Chondrocyte (in vitro differentiated cells): ENCODE data around the gene ASB1. TPM values are rescaled to one million over a fixed set of nuclear protein-coding genes. Genes with fewer than 3 reads are reported as not detected.

Source experiments
- DNase-seq: peaks from one replicate; pipeline ENCODE4 v3.0.0; 2021; ENCODE audit warnings: mixed read lengths, low spot score
- H3K27ac Mint-ChIP-seq: one replicate; pipeline ENCODE4 v1.8.0; 2021; ENCODE audit warnings: mild to moderate bottlenecking, moderate library complexity, mixed read lengths; ENCODE audit not compliant: unreplicated experiment
- H3K27me3 Mint-ChIP-seq: 2 replicates; pipeline ENCODE4 v1.8.0; 2021; ENCODE audit warnings: low read depth, mixed read lengths
- H3K36me3 Mint-ChIP-seq: 2 replicates; pipeline ENCODE4 v1.8.0; 2021; ENCODE audit warnings: low read depth, mixed read lengths
- H3K4me1 Mint-ChIP-seq: 2 replicates; pipeline ENCODE4 v1.8.0; 2021; ENCODE audit warnings: low read depth, mild to moderate bottlenecking, mixed read lengths
- H3K4me3 Mint-ChIP-seq: one replicate; pipeline ENCODE4 v1.8.0; 2021; ENCODE audit warnings: mild to moderate bottlenecking, moderate library complexity, mixed read lengths; ENCODE audit not compliant: unreplicated experiment
- H3K9me3 Mint-ChIP-seq: 2 replicates; pipeline ENCODE4 v1.8.0; 2021; ENCODE audit warnings: low read depth, mixed read lengths
- total RNA-seq: library from RNA; stranded (reverse); gene quantifications from 3 replicates; pipeline ENCODE4 v1.2.1, GENCODE V29; 2021
- TF ChIP-seq, protein P1 (sequence below): fragments of 200-600 bp; sonication (generic); IDR thresholded peaks from 2 replicates; pipeline ENCODE4 v1.5.0; 2021; ENCODE audit warnings: antibody characterized with exemption, mild to moderate bottlenecking, moderate library complexity

Gene ASB1
- total RNA-seq, 1 donor from 2014 or later: 31.0 TPM

DNA sequence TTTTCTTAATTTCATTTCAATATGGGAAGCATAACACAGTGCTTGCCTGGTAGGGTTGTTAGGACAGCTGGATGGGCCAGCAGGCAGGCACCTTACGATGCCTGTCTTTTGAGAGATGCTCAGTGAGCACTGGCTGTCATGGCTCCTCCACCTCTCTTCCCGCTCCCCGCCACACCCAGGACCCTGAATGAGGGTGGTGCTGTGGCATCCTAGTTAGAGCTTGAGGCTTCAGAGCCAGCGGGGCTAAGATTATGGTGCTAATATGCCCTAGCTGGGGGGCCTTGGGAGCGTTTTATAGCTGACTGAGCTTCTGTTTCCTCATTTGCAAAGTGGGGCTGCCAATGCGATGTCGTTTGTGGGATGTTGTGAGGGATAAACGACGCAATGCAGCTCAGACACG lies 37.7 kb downstream of the ASB1 start:
- Mint-ChIP-seq H3K4me1 (peaks cover 7% of the 10 kb centered on the region), H3K4me3 (no peak overlapping the region), H3K27me3 (no peaks in the 10 kb centered on the region), H3K9me3 (peaks cover 14% of the 10 kb centered on the region), H3K36me3 (peaks cover 9% of the 10 kb centered on the region), H3K27ac (no peak overlapping the region)
- TF ChIP-seq, protein P1, sequence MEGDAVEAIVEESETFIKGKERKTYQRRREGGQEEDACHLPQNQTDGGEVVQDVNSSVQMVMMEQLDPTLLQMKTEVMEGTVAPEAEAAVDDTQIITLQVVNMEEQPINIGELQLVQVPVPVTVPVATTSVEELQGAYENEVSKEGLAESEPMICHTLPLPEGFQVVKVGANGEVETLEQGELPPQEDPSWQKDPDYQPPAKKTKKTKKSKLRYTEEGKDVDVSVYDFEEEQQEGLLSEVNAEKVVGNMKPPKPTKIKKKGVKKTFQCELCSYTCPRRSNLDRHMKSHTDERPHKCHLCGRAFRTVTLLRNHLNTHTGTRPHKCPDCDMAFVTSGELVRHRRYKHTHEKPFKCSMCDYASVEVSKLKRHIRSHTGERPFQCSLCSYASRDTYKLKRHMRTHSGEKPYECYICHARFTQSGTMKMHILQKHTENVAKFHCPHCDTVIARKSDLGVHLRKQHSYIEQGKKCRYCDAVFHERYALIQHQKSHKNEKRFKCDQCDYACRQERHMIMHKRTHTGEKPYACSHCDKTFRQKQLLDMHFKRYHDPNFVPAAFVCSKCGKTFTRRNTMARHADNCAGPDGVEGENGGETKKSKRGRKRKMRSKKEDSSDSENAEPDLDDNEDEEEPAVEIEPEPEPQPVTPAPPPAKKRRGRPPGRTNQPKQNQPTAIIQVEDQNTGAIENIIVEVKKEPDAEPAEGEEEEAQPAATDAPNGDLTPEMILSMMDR: no peak
- no peak for DNase-seq

- Mint-ChIP-seq H3K27me3 (no peaks in the 10 kb centered on the region), H3K27ac (no peak overlapping the region), H3K36me3 (peaks cover 12% of the 10 kb centered on the region), H3K4me1 (peaks cover 7% of the 10 kb centered on the region), H3K4me3 (no peak overlapping the region), H3K9me3 (peaks cover 21% of the 10 kb centered on the region)
- TF ChIP-seq, protein P1: no peak
- no peak for DNase-seq
Measured at GRCh38 chr2:238465487-238466242, 38.9 kb downstream of the ASB1 start.

GRCh38 chr2:238466243-238466756 lies 39.6 kb downstream of the ASB1 start:
- no peaks in the 10 kb centered on the region for H3K27me3 Mint-ChIP-seq
- DNase-seq: no peak
- H3K9me3 Mint-ChIP-seq: peaks cover 26% of the 10 kb centered on the region
- H3K4me3 Mint-ChIP-seq: no peak overlapping the region
- H3K4me1 Mint-ChIP-seq: peaks cover 7% of the 10 kb centered on the region
- peaks cover 16% of the 10 kb centered on the region for H3K36me3 Mint-ChIP-seq
- TF ChIP-seq, protein P1: no peak
- H3K27ac Mint-ChIP-seq: no peak overlapping the region

GRCh38 chr2:238467062-238467461 lies 40.3 kb downstream of the ASB1 start:
- TF ChIP-seq, protein P1: no peak
- peaks cover 19% of the 10 kb centered on the region for H3K36me3 Mint-ChIP-seq
- no peaks in the 10 kb centered on the region for H3K27me3 Mint-ChIP-seq
- DNase-seq: no peak
- H3K4me3 Mint-ChIP-seq: no peak overlapping the region
- peaks cover 7% of the 10 kb centered on the region for H3K4me1 Mint-ChIP-seq
- H3K27ac Mint-ChIP-seq: no peak overlapping the region
- peaks cover 31% of the 10 kb centered on the region for H3K9me3 Mint-ChIP-seq

DNA sequence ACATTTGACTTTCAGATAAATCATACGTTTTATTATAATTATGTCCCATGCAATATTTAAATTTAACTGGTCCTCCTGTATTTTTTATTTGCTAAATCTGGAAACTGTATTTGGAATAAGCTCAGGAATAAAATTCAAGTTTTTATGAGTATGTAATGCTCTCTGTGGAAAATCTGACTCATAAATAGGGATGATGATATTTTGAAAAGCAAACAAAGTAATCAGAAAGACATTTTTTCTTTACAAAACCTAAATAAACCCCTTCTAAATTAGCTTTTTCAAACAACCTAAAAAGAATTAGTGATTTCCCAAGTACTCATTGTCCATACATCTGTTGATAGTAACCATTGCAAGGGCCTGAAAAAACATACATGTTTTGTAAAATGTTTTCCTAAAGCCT lies 41.1 kb downstream of the ASB1 start:
- Mint-ChIP-seq H3K36me3 (peaks cover 25% of the 10 kb centered on the region), H3K27ac (no peak overlapping the region), H3K4me1 (peaks cover 7% of the 10 kb centered on the region), H3K9me3 (peaks cover 39% of the 10 kb centered on the region), H3K27me3 (no peaks in the 10 kb centered on the region), H3K4me3 (no peak overlapping the region)
- no peak for DNase-seq
- TF ChIP-seq, protein P1: no peak
